ENCODE data around the gene CTSF.

- TF ChIP-seq CTCF (IDR thresholded peaks at IDR 0.05; ENCODE audit: poor library complexity) (no peak), EZH2 (IDR thresholded peaks at IDR 0.05; ENCODE audit: borderline replicate concordance) (no peak)
Measured at GRCh38 chr11:66593650-66594049, 25.2 kb upstream of the CTSF start.
